Measurements from ENCODE around the gene AFG1L.

AFG1L gene

DNA sequence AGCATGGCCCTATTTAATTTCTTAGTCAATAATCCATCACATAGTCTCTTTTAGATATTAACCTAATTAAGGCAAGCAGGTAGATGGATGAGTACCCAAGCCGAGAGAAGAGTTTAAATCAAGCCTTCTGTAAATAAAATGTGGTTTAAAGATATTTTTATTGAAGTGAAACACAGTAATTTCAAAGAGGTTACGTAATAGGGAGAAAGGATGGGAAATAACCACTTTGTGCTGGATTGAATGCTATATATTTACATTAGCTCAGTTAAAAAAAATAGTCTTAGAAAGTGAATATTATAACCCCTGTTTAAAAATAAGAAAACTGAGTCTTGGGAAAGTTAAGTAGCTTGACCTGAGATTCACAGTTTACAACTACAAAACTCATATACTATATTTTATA is 228.8 kb downstream of the AFG1L start:
- Histone ChIP-seq H3K4me3 (ENCODE audit: low read depth, low read length, poor library complexity, severe bottlenecking) (no peak overlapping the region), H2AFZ (ENCODE audit: low read length) (no peak overlapping the region), H3K9me2 (ENCODE audit: low read depth, low read length) (no peaks in the 10 kb centered on the region), H3K9me3 (ENCODE audit: low read length) (no peaks in the 10 kb centered on the region), H3K9ac (ENCODE audit: low read length) (no peak overlapping the region), H3F3A (ENCODE audit: insufficient read depth, low read length) (no peaks in the 10 kb centered on the region), H3K4me2 (ENCODE audit: low read length) (no peak overlapping the region), H3K4me1 (ENCODE audit: insufficient read depth, low read length, severe bottlenecking) (no peaks in the 10 kb centered on the region), H3K79me2 (ENCODE audit: insufficient read depth, low read length) (no peaks in the 10 kb centered on the region), H3K27ac (ENCODE audit: low read depth, low read length, poor library complexity, severe bottlenecking) (no peak overlapping the region), H4K20me1 (ENCODE audit: insufficient read depth, low read length) (no peaks in the 10 kb centered on the region), H3K27me3 (ENCODE audit: insufficient read depth, low read length) (no peaks in the 10 kb centered on the region), H3K36me3 (ENCODE audit: insufficient read depth, low read length) (no peaks in the 10 kb centered on the region)
- no peak for TF ChIP-seq EZH2 (IDR thresholded peaks at IDR 0.05; ENCODE audit: borderline replicate concordance, low read length)
- TF ChIP-seq, protein P1, sequence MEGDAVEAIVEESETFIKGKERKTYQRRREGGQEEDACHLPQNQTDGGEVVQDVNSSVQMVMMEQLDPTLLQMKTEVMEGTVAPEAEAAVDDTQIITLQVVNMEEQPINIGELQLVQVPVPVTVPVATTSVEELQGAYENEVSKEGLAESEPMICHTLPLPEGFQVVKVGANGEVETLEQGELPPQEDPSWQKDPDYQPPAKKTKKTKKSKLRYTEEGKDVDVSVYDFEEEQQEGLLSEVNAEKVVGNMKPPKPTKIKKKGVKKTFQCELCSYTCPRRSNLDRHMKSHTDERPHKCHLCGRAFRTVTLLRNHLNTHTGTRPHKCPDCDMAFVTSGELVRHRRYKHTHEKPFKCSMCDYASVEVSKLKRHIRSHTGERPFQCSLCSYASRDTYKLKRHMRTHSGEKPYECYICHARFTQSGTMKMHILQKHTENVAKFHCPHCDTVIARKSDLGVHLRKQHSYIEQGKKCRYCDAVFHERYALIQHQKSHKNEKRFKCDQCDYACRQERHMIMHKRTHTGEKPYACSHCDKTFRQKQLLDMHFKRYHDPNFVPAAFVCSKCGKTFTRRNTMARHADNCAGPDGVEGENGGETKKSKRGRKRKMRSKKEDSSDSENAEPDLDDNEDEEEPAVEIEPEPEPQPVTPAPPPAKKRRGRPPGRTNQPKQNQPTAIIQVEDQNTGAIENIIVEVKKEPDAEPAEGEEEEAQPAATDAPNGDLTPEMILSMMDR (IDR thresholded peaks at IDR 0.05; ENCODE audit: low read length): no peak

DNA sequence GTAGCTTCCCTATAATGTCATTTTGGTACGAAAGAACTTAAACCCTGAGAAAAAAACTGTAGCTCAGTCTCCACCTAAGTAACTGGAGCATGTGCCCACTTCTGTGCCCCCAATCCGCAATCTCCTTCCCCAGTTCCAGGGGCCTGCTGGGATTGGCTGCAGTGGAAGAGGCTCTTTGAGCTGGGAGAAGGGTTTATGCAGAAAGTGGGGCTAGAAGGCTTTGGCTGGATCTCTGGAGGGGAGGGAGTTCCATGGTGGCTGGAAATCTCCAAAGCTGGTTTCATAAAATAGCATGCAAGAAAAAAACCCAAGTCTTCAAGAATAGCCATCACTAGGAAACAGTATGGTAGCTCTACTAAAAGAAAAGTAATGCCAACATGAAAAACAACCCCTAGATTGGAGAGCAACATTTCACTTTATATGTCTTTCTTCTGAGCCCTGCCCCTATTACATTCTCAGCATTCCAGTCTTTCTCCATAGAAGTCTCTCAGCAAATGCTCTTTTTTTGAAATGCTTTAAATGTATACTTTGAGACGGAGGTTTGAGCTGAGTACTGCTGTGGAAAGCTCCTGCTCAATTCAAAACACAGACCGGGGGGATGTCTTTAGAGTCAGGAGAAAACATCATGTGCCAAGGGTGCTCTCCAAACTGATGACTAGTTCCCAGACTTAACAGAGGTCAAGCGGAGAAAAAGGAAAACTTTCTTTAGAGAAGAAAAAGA is 229.8 kb downstream of the AFG1L start:
- no peaks in the 10 kb centered on the region for H3K79me2 ChIP-seq (ENCODE audit: insufficient read depth, low read length)
- H3K36me3 ChIP-seq (ENCODE audit: insufficient read depth, low read length): no peaks in the 10 kb centered on the region
- no peak overlapping the region for H3K4me2 ChIP-seq (ENCODE audit: low read length)
- no peaks in the 10 kb centered on the region for H3K4me1 ChIP-seq (ENCODE audit: insufficient read depth, low read length, severe bottlenecking)
- H3K9ac ChIP-seq (ENCODE audit: low read length): no peak overlapping the region
- H3F3A ChIP-seq (ENCODE audit: insufficient read depth, low read length): no peaks in the 10 kb centered on the region
- no peak overlapping the region for H2AFZ ChIP-seq (ENCODE audit: low read length)
- TF ChIP-seq, protein P1 (IDR thresholded peaks at IDR 0.05; ENCODE audit: low read length): no peak
- TF ChIP-seq EZH2 (IDR thresholded peaks at IDR 0.05; ENCODE audit: borderline replicate concordance, low read length): no peak
- no peaks in the 10 kb centered on the region for H3K9me3 ChIP-seq (ENCODE audit: low read length)
- H3K27ac ChIP-seq (ENCODE audit: low read depth, low read length, poor library complexity, severe bottlenecking): no peak overlapping the region
- H3K4me3 ChIP-seq (ENCODE audit: low read depth, low read length, poor library complexity, severe bottlenecking): no peak overlapping the region
- no peaks in the 10 kb centered on the region for H3K9me2 ChIP-seq (ENCODE audit: low read depth, low read length)
- no peaks in the 10 kb centered on the region for H4K20me1 ChIP-seq (ENCODE audit: insufficient read depth, low read length)
- H3K27me3 ChIP-seq (ENCODE audit: insufficient read depth, low read length): no peaks in the 10 kb centered on the region

DNA sequence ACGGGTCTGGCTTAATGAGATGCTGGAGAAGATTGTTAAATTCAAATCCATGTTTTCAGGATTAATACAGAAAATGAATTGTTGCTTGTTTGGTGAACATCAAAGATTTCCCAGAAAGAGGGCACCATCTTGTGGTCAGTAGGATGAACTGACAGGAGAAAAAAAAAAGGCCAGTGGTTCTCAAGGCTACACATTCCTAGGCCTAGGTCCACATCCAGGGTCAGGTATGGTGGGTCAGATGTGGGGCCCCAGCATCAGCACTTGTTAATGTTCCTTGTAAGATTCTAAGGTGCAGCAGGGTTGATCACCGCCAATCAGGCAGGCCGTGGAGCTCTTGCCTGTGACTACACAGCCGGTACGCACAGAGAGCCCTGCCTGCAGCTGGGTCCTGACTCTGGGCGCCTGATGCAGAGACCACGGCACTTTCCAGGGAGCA is 231.9 kb downstream of the AFG1L start:
- Histone ChIP-seq H3K9ac (ENCODE audit: low read length) (no peak overlapping the region), H4K20me1 (ENCODE audit: insufficient read depth, low read length) (no peaks in the 10 kb centered on the region), H3K9me2 (ENCODE audit: low read depth, low read length) (no peaks in the 10 kb centered on the region), H3K79me2 (ENCODE audit: insufficient read depth, low read length) (no peaks in the 10 kb centered on the region), H3K9me3 (ENCODE audit: low read length) (no peaks in the 10 kb centered on the region), H3K4me2 (ENCODE audit: low read length) (no peak overlapping the region), H3K27ac (ENCODE audit: low read depth, low read length, poor library complexity, severe bottlenecking) (no peak overlapping the region), H3K27me3 (ENCODE audit: insufficient read depth, low read length) (no peaks in the 10 kb centered on the region), H3K36me3 (ENCODE audit: insufficient read depth, low read length) (no peaks in the 10 kb centered on the region), H2AFZ (ENCODE audit: low read length) (no peak overlapping the region), H3K4me1 (ENCODE audit: insufficient read depth, low read length, severe bottlenecking) (no peaks in the 10 kb centered on the region), H3K4me3 (ENCODE audit: low read depth, low read length, poor library complexity, severe bottlenecking) (no peak overlapping the region), H3F3A (ENCODE audit: insufficient read depth, low read length) (no peaks in the 10 kb centered on the region)
- TF ChIP-seq EZH2 (IDR thresholded peaks at IDR 0.05; ENCODE audit: borderline replicate concordance, low read length): no peak
- TF ChIP-seq, protein P1 (IDR thresholded peaks at IDR 0.05; ENCODE audit: low read length): peak; percentile 83

Data from OCI-LY1 (cell line).